Lower leg skin (tissue), 4 donors: ENCODE data around the gene ST8SIA4. TPM values are rescaled to one million over a fixed set of nuclear protein-coding genes. Genes with fewer than 3 reads are reported as not detected.

ENCODE experiments used
- DNase-seq, 2 donors: peaks; one replicate each; pipeline ENCODE4 v3.0.0-alpha.2; 2019; ENCODE audit warnings: low spot score in 2 of 2
- H3K4me3 ChIP-seq: fragments of 200-600 bp; sonication (generic); 2 replicates; pipeline ENCODE4 v1.5.1; 2017; ENCODE audit warnings: mild to moderate bottlenecking, low read depth; ENCODE audit not compliant: poor library complexity, severe bottlenecking
- POLR2A ChIP-seq, 2 donors: fragments of 450-650 bp; IDR thresholded peaks; one replicate each; pipeline ENCODE4 v1.6.1; 2016 to 2017; ENCODE audit warnings: antibody characterized with exemption in 2 of 2, mild to moderate bottlenecking in 1 of 2, moderate library complexity in 1 of 2
- WGBS, 2 donors: methylation state at CpG; one replicate each; pipeline ENCODE4 v1.1.5; 2018; 5-methylcytosine and 5-hydroxymethylcytosine counted together
- intact Hi-C: fragments of 100-400 bp; cut with DNase I; formaldehyde crosslinking; loops from one replicate; pipeline ENCODE4 v1.15.0; 2023; ENCODE audit warnings: low total_unique reads
- total RNA-seq, 4 donors: library from RNA; depleted of rRNA; stranded (reverse); fragments of >200 nt; gene quantifications; one replicate each; pipeline ENCODE4 v1.1.0, GENCODE V29; 2016
- TF ChIP-seq, protein P1 (sequence below), 3 donors: fragments of 450-650 bp; IDR thresholded peaks; one replicate each; pipeline ENCODE4 v1.5.1; 2016; ENCODE audit warnings: antibody characterized with exemption in 3 of 3, mild to moderate bottlenecking in 3 of 3, moderate library complexity in 2 of 3

Gene ST8SIA4
- total RNA-seq, 4 donors from 2014 or later, result 0.68 to 1.3 (median 0.91) TPM

GRCh38 chr5:100904259-100904861 lies 1.3 kb upstream of the ST8SIA4 start:
- intact Hi-C loops, result no loop called here
- DNase-seq, result peak in 1 of 2 donors; percentile 81
- peak overlapping the region; percentile 0 for H3K4me3 ChIP-seq
- WGBS, 2 donors, result 11 to 17% methylated on average over 23 of the region's 23 CpGs
- no peak for TF ChIP-seq POLR2A (IDR thresholded peaks at IDR 0.05)
- TF ChIP-seq, protein P1, sequence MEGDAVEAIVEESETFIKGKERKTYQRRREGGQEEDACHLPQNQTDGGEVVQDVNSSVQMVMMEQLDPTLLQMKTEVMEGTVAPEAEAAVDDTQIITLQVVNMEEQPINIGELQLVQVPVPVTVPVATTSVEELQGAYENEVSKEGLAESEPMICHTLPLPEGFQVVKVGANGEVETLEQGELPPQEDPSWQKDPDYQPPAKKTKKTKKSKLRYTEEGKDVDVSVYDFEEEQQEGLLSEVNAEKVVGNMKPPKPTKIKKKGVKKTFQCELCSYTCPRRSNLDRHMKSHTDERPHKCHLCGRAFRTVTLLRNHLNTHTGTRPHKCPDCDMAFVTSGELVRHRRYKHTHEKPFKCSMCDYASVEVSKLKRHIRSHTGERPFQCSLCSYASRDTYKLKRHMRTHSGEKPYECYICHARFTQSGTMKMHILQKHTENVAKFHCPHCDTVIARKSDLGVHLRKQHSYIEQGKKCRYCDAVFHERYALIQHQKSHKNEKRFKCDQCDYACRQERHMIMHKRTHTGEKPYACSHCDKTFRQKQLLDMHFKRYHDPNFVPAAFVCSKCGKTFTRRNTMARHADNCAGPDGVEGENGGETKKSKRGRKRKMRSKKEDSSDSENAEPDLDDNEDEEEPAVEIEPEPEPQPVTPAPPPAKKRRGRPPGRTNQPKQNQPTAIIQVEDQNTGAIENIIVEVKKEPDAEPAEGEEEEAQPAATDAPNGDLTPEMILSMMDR (IDR thresholded peaks at IDR 0.05), result no peak

- intact Hi-C loops, result no loop called here
- DNase-seq, result no peak
- TF ChIP-seq POLR2A (IDR thresholded peaks at IDR 0.05), result no peak
- TF ChIP-seq, protein P1 (IDR thresholded peaks at IDR 0.05), result no peak
- peak overlapping the region; percentile 36 for H3K4me3 ChIP-seq
- 1 to 2% methylated on average over 14 of the region's 14 CpGs for WGBS, 2 donors
Observed at GRCh38 chr5:100902440-100903038, 543 bp downstream of the ST8SIA4 start.

- no peak for TF ChIP-seq POLR2A (IDR thresholded peaks at IDR 0.05)
- TF ChIP-seq, protein P1 (IDR thresholded peaks at IDR 0.05), result no peak
- peak in 1 of 2 donors; percentile 50 for DNase-seq
- WGBS, 2 donors, result 1 to 3% methylated on average over 9 of the region's 9 CpGs
- peak overlapping the region; percentile 19 for H3K4me3 ChIP-seq
- intact Hi-C loops, result no loop called here
Observed at GRCh38 chr5:100901821-100902341, 1.2 kb downstream of the ST8SIA4 start.

DNA sequence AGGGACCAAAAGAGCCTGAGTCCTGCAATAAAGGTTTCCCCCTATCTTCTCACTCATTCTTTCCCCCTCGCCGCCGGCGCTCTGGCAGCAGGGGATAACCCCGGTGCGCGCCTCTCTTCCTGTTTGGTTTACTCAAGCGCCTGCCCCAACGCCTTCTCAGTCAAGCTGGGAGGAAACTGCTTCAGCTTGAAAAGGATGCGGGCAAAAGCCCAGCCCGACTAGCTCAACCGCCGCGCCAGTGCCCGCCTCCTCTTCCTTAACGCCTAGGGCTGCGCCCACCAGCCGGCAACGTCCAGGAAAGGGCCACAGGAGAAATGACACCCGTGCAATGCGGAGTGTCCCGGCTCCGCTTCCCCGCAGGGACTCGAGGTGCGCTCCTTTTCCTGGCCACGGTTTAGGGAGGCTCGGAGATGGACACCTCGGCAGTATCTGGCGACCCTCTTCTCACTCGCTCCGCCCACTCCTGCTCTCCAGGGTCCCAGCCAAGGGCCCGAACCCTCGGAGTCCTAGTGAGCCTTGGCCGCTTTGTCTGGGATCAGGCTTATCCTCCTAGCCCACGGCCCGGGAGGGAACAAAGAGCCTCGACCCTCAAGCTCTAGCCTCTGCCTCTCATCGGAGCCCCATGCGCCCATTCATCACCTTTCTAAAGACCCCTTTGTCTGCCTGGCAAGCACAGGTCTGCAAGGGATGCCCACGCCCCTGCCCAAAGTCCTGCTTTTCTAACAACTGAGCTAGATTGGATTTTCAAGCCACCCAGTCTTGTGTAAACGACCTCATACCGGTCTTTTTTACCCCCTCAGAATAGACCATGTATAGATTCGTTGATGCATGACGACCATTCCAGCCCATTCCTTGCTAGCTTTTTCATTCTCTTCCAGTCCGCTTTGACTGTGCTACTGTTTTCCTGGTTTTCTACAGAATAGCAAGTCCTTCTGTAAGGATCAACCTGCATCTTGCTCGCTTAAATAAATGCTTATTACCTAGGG lies 2.0 kb downstream of the ST8SIA4 start:
- intact Hi-C loops, result no loop called here
- TF ChIP-seq, protein P1 (IDR thresholded peaks at IDR 0.05), result no peak
- no peak for TF ChIP-seq POLR2A (IDR thresholded peaks at IDR 0.05)
- DNase-seq, result peak; percentile 69 to 95
- H3K4me3 ChIP-seq, result peak overlapping the region; percentile 19
- WGBS, 2 donors, result 2% methylated on average over 27 to 41 of the region's 47 CpGs

DNA sequence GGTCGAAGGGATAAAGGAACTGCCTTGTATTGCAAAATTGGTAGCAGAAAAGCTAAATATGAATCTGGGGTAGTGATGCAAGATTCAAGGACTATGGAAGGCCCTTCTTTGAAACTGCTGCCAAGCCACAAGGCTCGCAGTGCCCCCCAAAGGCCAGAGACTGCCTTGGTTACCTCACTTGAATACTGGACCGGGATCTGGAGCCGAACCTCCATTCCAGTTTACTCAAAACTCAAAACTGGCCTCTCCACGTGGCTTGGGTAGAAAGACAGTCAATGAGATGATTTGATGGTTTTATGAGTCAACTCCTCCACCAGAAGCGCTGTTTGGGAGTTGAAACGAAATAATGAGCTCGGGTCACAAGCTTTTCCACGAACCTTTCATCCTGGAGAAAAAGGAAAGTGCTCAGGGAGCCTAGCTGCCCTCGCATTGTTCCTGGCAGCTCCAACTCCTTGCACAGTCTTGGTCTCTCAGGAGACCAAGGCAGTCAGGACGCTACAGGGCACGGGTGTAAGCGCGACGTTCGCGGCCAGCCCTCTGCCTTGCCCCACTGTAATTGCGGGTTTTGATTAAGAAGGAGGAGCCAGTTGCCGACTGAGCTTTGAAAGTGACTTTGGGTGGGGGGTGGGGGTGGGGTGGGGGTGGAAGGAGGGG lies 2.8 kb downstream of the ST8SIA4 start:
- intact Hi-C loops, result no loop called here
- peak in 1 of 2 donors; percentile 88 for DNase-seq
- 7 to 9% methylated on average over 19 of the region's 19 CpGs for WGBS, 2 donors
- TF ChIP-seq, protein P1 (IDR thresholded peaks at IDR 0.05), result no peak
- TF ChIP-seq POLR2A (IDR thresholded peaks at IDR 0.05), result no peak
- H3K4me3 ChIP-seq, result peak overlapping the region; percentile 19
